ENCODE data around the gene ANKMY1.
A peak's percentile ranks its signal among the peaks of the same experiment; 100 is the strongest.

ANKMY1 gene

GRCh38 chr2:240437551-240437860 is 120.3 kb downstream of the ANKMY1 start:
- Histone ChIP-seq H3K79me2 (peaks cover 36% of the 10 kb centered on the region), H2AFZ (no peak overlapping the region), H3K9ac (no peak overlapping the region), H3K4me2 (ENCODE audit: low read length) (no peak overlapping the region), H3K27me3 (ENCODE audit: control insufficient read depth, insufficient read depth, low read length) (no peaks in the 10 kb centered on the region), H3K4me1 (peaks cover 4% of the 10 kb centered on the region), H3K27ac (no peak overlapping the region), H3K9me3 (ENCODE audit: control insufficient read depth, low read length) (no peaks in the 10 kb centered on the region), H3K4me3 (ENCODE audit: low read depth, low read length) (no peak overlapping the region), H3K36me3 (ENCODE audit: control insufficient read depth, insufficient read depth, low read length) (no peaks in the 10 kb centered on the region)
- TF ChIP-seq CTCF (IDR thresholded peaks at IDR 0.05), result no peak

DNA sequence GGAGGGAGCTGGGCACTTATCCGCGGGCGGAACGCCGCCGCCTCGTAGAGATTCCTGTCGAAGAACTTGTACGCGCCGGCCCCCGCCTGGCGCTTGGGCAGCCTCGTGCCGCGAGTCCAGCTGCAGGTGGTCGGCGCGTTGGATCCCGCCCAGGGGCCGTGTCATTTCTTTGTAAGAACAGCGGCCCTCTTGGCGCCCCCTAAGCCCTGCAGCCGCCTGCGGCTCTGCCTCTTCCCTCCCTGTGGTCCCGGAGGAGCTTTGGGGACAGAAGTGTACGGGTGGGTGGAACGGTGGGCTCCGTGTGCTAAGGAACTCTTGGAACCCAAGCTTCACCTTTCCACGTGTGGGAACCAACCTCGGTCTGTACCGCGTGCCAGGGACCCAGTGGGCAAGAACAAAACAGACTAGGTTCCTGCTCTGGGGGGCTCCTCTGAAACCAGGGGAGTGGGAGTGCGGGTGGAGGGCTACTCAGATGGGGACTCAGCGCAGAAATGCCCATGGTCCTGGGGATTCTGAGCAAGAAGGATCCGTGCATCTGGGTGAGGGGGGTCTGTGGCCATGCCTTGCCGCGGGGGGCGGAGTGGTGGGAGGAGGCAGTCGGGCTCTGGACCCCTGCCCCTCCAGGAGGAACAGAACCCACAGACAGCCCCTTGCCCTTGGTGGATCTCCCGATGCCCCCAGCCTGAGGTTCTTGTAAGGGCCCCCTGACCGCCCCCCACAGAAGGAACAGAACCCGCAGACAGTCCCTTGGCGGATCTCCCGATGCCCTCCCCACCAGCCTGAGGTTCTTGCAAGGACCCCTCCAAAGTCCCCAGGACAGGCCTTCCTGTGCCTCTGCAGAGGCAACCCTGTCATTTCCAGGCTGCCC is 120.9 kb downstream of the ANKMY1 start:
- Histone ChIP-seq H3K4me1 (peaks cover 4% of the 10 kb centered on the region), H2AFZ (no peak overlapping the region), H3K27ac (no peak overlapping the region), H3K9me3 (ENCODE audit: control insufficient read depth, low read length) (no peaks in the 10 kb centered on the region), H3K4me3 (ENCODE audit: low read depth, low read length) (peak overlapping the region; percentile 57), H3K4me2 (ENCODE audit: low read length) (peak overlapping the region; percentile 71), H3K9ac (no peak overlapping the region), H3K79me2 (peaks cover 32% of the 10 kb centered on the region), H3K27me3 (ENCODE audit: control insufficient read depth, insufficient read depth, low read length) (no peaks in the 10 kb centered on the region), H3K36me3 (ENCODE audit: control insufficient read depth, insufficient read depth, low read length) (no peaks in the 10 kb centered on the region)
- no peak for TF ChIP-seq CTCF (IDR thresholded peaks at IDR 0.05)

DNA sequence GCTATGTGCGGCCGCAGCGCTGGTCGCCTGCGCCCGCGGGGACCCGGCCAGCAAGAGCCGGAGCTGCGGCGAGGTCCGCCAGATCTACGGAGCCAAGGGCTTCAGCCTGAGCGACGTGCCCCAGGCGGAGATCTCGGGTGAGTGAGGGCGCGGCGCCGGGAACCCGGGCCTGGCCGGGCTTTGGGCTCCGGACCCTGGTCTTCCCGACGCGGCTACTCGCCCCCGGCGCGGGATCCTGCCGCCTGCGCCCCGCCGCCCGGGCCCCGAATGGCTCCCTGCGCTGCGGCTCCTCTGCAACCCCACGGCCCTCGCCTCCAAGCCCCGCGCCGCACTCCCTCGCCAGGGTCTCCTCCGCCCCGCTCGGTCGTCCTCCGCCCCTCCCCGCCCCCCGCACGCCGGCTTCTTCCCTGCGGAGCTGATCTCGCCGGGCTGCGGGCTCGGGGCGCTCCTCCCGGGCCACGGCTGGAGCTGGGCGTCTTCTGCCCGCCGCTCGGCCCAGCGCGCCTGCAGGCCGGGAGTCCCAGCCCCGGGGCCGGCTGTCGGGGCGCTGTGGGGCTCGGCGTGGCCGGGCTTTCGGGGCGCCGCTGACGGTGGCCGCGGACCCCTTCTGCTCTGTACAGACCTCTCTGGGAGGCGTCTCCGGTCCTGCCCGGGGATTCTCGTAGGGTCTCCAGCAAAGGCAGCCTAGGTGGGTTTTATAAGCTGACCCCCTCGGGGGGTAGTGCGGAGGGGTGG is 121.7 kb downstream of the ANKMY1 start:
- TF ChIP-seq CTCF (IDR thresholded peaks at IDR 0.05), result no peak
- Histone ChIP-seq H3K4me1 (peaks cover 4% of the 10 kb centered on the region), H3K9me3 (ENCODE audit: control insufficient read depth, low read length) (no peaks in the 10 kb centered on the region), H3K36me3 (ENCODE audit: control insufficient read depth, insufficient read depth, low read length) (no peaks in the 10 kb centered on the region), H3K27ac (no peak overlapping the region), H3K79me2 (peaks cover 32% of the 10 kb centered on the region), H3K27me3 (ENCODE audit: control insufficient read depth, insufficient read depth, low read length) (no peaks in the 10 kb centered on the region), H3K4me3 (ENCODE audit: low read depth, low read length) (peak overlapping the region; percentile 57), H3K9ac (no peak overlapping the region), H2AFZ (peak overlapping the region; percentile 79), H3K4me2 (ENCODE audit: low read length) (peak overlapping the region; percentile 71)

DNA sequence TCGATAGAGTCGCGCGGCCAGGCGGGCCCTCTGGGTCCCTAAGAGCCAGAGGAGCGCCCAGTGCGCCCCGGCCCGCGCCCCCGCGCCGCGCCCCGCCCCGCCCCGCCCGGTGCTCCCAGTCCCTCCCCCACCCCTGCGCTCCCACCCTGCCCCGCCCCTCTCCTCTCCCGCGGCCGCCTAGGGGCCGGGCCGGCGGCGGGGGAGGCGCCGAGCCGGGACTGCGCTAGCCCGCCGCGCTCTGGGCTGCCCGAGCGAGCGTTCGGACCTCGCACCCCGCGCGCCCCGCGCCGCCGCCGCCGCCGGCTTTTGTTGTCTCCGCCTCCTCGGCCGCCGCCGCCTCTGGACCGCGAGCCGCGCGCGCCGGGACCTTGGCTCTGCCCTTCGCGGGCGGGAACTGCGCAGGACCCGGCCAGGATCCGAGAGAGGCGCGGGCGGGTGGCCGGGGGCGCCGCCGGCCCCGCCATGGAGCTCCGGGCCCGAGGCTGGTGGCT is 122.3 kb downstream of the ANKMY1 start, which contains the start of gene GPC1:
GPC1 (plus strand) TSS at position 207 of the 491 bp plus-strand sequence; CDS start at position 463, 256 bp downstream.
- Histone ChIP-seq H2AFZ (peak within 1 kb of the TSS; percentile 88), H3K4me2 (ENCODE audit: low read length) (peak within 1 kb of the TSS; percentile 90), H3K36me3 (ENCODE audit: control insufficient read depth, insufficient read depth, low read length) (no peaks in the 10 kb centered on the region), H3K27ac (no peak within 1 kb of the TSS), H3K27me3 (ENCODE audit: control insufficient read depth, insufficient read depth, low read length) (no peaks in the 10 kb centered on the region), H3K79me2 (peaks cover 26% of the 10 kb centered on the region), H3K4me1 (peaks cover 4% of the 10 kb centered on the region), H3K9ac (no peak within 1 kb of the TSS), H3K9me3 (ENCODE audit: control insufficient read depth, low read length) (no peaks in the 10 kb centered on the region), H3K4me3 (ENCODE audit: low read depth, low read length) (peak within 1 kb of the TSS; percentile 58)
- TF ChIP-seq CTCF (IDR thresholded peaks at IDR 0.05), result no peak

All from parathyroid adenoma (tissue), 2 donors.